PC-3 (cell line): Measurements from ENCODE around the gene XPNPEP1. TPM values are rescaled to one million over a fixed set of nuclear protein-coding genes. Genes with fewer than 3 reads are reported as not detected.

Experiments used
- ATAC-seq: fragments of 200-7000 bp; cut with Tn5 transposase; 2 replicates; pipeline ENCODE4 v1.9.1; 2020; ENCODE audit warnings: mild to moderate bottlenecking, moderate library complexity
- BruUV-seq: library from RNA; stranded (reverse); fragments of 400-500 nt; replicated peaks from 2 replicates; lab custom pipeline; 2021; lab: Mats Ljungman, UMichigan
- CTCF ChIA-PET: fragments of 300-600 bp; sonication (Branson Sonifier 250); formaldehyde crosslinking; loops from one replicate; lab custom pipeline; 2022; ENCODE audit warnings: antibody characterized with exemption; lab: Charles Lee
- POLR2A ChIA-PET: fragments of 300-600 bp; sonication (Branson Sonifier 250); formaldehyde crosslinking; loops from one replicate; lab custom pipeline; 2022; ENCODE audit warnings: antibody characterized with exemption; ENCODE audit not compliant: unreplicated experiment; lab: Charles Lee
- DNase-seq: peaks from one replicate; pipeline ENCODE4 v3.0.0-alpha.2; 2015
- H2AFZ ChIP-seq: fragments of 300-600 bp; sonication (generic); 2 replicates; pipeline ENCODE4 v1.6.0; 2016; ENCODE audit warnings: antibody characterized with exemption, low read length
- H3F3A ChIP-seq: fragments of 300-600 bp; sonication (generic); one replicate; pipeline ENCODE4 v1.6.0; 2017; ENCODE audit warnings: antibody characterized with exemption, low read length, control low read depth, mild to moderate bottlenecking; ENCODE audit not compliant: unreplicated experiment
- H3K27ac ChIP-seq: fragments of 300-600 bp; sonication (generic); 2 replicates; pipeline ENCODE4 v1.5.1; 2016; ENCODE audit warnings: mild to moderate bottlenecking, low read length
- H3K27me3 ChIP-seq: fragments of 300-600 bp; sonication (generic); 2 replicates; pipeline ENCODE4 v1.6.1; 2016; ENCODE audit warnings: low read length, mixed read lengths
- H3K36me3 ChIP-seq: fragments of 300-600 bp; sonication (generic); 2 replicates; pipeline ENCODE4 v1.6.1; 2016; ENCODE audit warnings: low read depth, mixed run types, low read length, mixed read lengths
- H3K4me1 ChIP-seq: fragments of 300-600 bp; sonication (generic); 2 replicates; pipeline ENCODE4 v1.5.1; 2016; ENCODE audit warnings: low read length; ENCODE audit not compliant: insufficient read depth
- H3K4me2 ChIP-seq: fragments of 300-600 bp; sonication (generic); 2 replicates; pipeline ENCODE4 v1.6.0; 2016; ENCODE audit warnings: low read length
- H3K4me3 ChIP-seq: fragments of 300-600 bp; sonication (generic); 2 replicates; pipeline ENCODE4 v1.5.1; 2016; ENCODE audit warnings: mild to moderate bottlenecking, low read length, mixed read lengths
- H3K79me2 ChIP-seq: fragments of 300-600 bp; sonication (generic); 2 replicates; pipeline ENCODE4 v1.6.1; 2017; ENCODE audit warnings: low read length, mixed read lengths
- H3K9ac ChIP-seq: fragments of 300-600 bp; sonication (generic); 2 replicates; pipeline ENCODE4 v1.6.0; 2016; ENCODE audit warnings: mild to moderate bottlenecking, low read length
- H3K9me2 ChIP-seq: fragments of 300-600 bp; sonication (generic); replicated peaks from 2 replicates; pipeline ENCODE4 v1.6.1; 2016; ENCODE audit warnings: mixed run types, low read length, mixed read lengths
- H3K9me3 ChIP-seq: fragments of 300-600 bp; sonication (generic); 2 replicates; pipeline ENCODE4 v1.6.1; 2016; ENCODE audit warnings: low read length, mixed read lengths
- H4K20me1 ChIP-seq: fragments of 300-600 bp; sonication (generic); 2 replicates; pipeline ENCODE4 v1.6.1; 2016; ENCODE audit warnings: low read length, mixed read lengths
- EZH2 ChIP-seq: fragments of 300-600 bp; sonication (generic); IDR thresholded peaks from one replicate; pipeline ENCODE4 v1.6.1; 2017; ENCODE audit warnings: antibody characterized with exemption, mild to moderate bottlenecking, low read length; ENCODE audit not compliant: unreplicated experiment
- EZH2phosphoT487 ChIP-seq: fragments of 300-600 bp; sonication (generic); IDR thresholded peaks from 2 replicates; pipeline ENCODE4 v1.6.1; 2018; ENCODE audit warnings: mild to moderate bottlenecking, antibody characterized with exemption, low read length, borderline replicate concordance
- intact Hi-C: fragments of 100-400 bp; cut with micrococcal nuclease; formaldehyde crosslinking; loops from 2 replicates; pipeline ENCODE4 v1.9.0; 2023
- total RNA-seq: library from RNA; depleted of rRNA; stranded (reverse); fragments of >200 nt; gene quantifications from 2 replicates; pipeline ENCODE4 v1.2.3, GENCODE V29; 2014
- TF ChIP-seq, protein P1 (sequence below): fragments of 300-600 bp; sonication (generic); conservative IDR thresholded peaks from 2 replicates; pipeline ENCODE4 v1.5.1; 2017; ENCODE audit warnings: antibody characterized with exemption, low read depth, mild to moderate bottlenecking, low read length

Gene XPNPEP1
- total RNA-seq, 1 experiment from 2014 or later: 77.3 TPM

DNA sequence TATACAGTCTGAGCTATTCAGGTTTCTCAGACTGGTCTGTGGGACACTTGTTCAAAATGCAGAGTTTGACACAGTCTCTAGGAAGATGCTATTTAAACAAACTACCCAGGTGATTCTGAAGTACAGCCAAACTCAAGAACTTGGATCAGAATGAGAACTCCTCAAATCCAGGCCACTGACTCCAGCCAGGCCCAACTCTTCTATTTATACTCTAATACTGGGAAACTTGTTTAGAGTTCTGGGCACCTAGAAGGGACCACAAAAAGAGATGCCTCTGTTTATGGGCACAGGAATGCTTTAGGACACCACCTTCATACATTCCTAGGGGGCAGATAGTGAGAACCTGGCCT is 44.4 kb upstream of the XPNPEP1 start:
- BruUV-seq: no TSS peak
- ChIA-PET CTCF (no interaction called here), POLR2A (no interaction called here)
- Histone ChIP-seq H4K20me1 (no peaks in the 10 kb centered on the region), H3K4me3 (peak overlapping the region; percentile 61; the same call in 1 of the 2 replicates), H3K4me1 (peaks cover 31% of the 10 kb centered on the region), H3K9me2 (no peaks in the 10 kb centered on the region), H2AFZ (peak overlapping the region; percentile 72; the same call in 1 of the 2 replicates), H3K9ac (peak overlapping the region; percentile 43; the same call in 1 of the 2 replicates), H3K4me2 (peak overlapping the region; percentile 87), H3K36me3 (no peaks in the 10 kb centered on the region), H3K27ac (peak overlapping the region; percentile 86), H3K79me2 (no peaks in the 10 kb centered on the region), H3F3A (no peaks in the 10 kb centered on the region), H3K9me3 (no peaks in the 10 kb centered on the region), H3K27me3 (no peaks in the 10 kb centered on the region)
- TF ChIP-seq EZH2phosphoT487 (no peak), EZH2 (no peak)
- TF ChIP-seq, protein P1, sequence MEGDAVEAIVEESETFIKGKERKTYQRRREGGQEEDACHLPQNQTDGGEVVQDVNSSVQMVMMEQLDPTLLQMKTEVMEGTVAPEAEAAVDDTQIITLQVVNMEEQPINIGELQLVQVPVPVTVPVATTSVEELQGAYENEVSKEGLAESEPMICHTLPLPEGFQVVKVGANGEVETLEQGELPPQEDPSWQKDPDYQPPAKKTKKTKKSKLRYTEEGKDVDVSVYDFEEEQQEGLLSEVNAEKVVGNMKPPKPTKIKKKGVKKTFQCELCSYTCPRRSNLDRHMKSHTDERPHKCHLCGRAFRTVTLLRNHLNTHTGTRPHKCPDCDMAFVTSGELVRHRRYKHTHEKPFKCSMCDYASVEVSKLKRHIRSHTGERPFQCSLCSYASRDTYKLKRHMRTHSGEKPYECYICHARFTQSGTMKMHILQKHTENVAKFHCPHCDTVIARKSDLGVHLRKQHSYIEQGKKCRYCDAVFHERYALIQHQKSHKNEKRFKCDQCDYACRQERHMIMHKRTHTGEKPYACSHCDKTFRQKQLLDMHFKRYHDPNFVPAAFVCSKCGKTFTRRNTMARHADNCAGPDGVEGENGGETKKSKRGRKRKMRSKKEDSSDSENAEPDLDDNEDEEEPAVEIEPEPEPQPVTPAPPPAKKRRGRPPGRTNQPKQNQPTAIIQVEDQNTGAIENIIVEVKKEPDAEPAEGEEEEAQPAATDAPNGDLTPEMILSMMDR: no peak
- intact Hi-C loops: loop anchor here (2.0 to 10.0 kb wide), 3 partner anchors 40 to 83 kb away; partner anchors contain the start of gene ADD3
- DNase-seq (no peak), ATAC-seq (no peak; the same call in 1 of the 2 replicates)

DNA sequence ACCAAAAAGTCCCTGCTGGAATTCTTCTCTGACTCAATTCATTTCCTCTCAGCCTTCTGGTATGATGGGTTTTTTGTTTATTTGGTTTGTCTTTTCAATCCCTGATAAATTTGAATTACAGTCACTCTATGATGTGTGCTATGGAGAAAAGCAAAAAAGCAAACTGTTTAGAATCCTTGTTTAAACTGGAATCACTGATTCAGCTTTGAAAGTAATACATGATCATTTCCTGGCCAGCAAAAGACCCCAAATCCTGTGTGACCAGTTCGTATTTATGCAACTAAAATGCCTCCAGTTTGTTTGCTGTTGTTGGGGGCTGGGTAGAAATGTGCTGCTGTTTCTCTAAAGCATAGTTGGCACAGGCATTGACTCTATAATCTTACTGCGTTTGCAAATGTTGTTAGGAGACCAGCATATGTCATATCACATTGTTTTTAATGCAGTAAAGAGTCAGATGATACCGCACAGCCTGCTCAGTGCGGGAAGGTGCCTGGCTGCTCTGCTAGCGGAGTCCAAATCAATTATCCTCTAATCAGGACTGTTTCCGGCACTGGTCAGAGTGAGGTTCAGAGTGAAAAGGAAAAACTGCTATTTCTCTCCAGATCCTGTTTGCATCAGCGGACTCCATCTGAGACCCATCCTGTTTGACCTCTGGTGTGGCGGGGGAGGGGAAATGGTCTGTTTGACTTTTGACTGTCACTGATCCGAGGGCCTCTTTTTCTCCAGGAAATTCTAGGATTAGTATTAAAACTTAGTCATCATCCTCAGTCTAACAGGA is 43.8 kb upstream of the XPNPEP1 start:
- no TSS peak for BruUV-seq
- peak; percentile 72 for ATAC-seq
- no peak for TF ChIP-seq EZH2
- TF ChIP-seq, protein P1: no peak
- no peaks in the 10 kb centered on the region for H4K20me1 ChIP-seq
- ChIA-PET POLR2A (no interaction called here), CTCF (no interaction called here)
- H3K9me2 ChIP-seq: no peaks in the 10 kb centered on the region
- H2AFZ ChIP-seq: peak overlapping the region; percentile 72
- H3K79me2 ChIP-seq: no peaks in the 10 kb centered on the region
- no peaks in the 10 kb centered on the region for H3K27me3 ChIP-seq
- H3F3A ChIP-seq: no peaks in the 10 kb centered on the region
- DNase-seq: peak; percentile 56
- H3K4me3 ChIP-seq: peak overlapping the region; percentile 61
- intact Hi-C loops: loop anchor here (2.0 to 10.0 kb wide), 3 partner anchors 40 to 82 kb away; partner anchors contain the start of gene ADD3
- H3K4me1 ChIP-seq: peaks cover 36% of the 10 kb centered on the region
- peak overlapping the region; percentile 87 for H3K4me2 ChIP-seq
- peak overlapping the region; percentile 86 for H3K27ac ChIP-seq
- no peaks in the 10 kb centered on the region for H3K36me3 ChIP-seq
- H3K9ac ChIP-seq: peak overlapping the region; percentile 43
- no peaks in the 10 kb centered on the region for H3K9me3 ChIP-seq

DNA sequence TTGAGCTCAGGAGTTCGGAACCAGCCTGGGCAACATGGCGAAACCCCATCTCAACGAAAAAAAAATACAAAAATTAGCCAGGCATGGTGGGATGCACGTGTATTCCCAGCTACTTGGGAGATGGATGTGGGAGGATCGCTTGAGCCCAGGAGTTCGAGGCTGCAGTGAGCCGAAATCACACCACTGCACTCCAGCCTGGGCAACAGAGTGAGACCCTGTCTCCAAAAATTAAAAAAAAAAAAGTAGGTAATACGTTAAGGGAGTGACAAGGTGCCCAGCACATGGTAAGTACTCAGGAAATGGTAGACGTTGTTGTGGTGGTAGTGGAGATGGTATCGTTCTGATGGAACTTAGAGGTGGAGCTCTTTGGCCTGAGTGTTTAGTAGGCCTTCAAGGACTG is 41.0 kb upstream of the XPNPEP1 start:
- Histone ChIP-seq H3K4me2 (no peak overlapping the region), H3K9ac (no peak overlapping the region), H3K27me3 (no peaks in the 10 kb centered on the region), H3K36me3 (no peaks in the 10 kb centered on the region), H2AFZ (no peak overlapping the region), H3K79me2 (no peaks in the 10 kb centered on the region), H3K4me3 (no peak overlapping the region), H4K20me1 (no peaks in the 10 kb centered on the region), H3K27ac (no peak overlapping the region), H3K4me1 (peaks cover 46% of the 10 kb centered on the region), H3K9me2 (no peaks in the 10 kb centered on the region), H3F3A (no peaks in the 10 kb centered on the region), H3K9me3 (no peaks in the 10 kb centered on the region)
- ChIA-PET CTCF (interaction anchor here (0.9 kb wide), 1 partner anchor 80 kb away, joined by 7 read pairs; no protein-coding TSS in a partner anchor), POLR2A (no interaction called here)
- DNase-seq (no peak), ATAC-seq (no peak)
- no TSS peak for BruUV-seq
- TF ChIP-seq EZH2phosphoT487 (no peak), EZH2 (no peak)
- TF ChIP-seq, protein P1: no peak
- intact Hi-C loops: loop anchor here (10.0 kb wide), 1 partner anchor 50 kb away; no protein-coding TSS in a partner anchor
